B cell (primary cell): Measurements from ENCODE around the gene NR1D1. TPM values are rescaled to one million over a fixed set of nuclear protein-coding genes. Genes with fewer than 3 reads are reported as not detected.

Source experiments
- ATAC-seq: fragments of 200-7000 bp; cut with Tn5 transposase; one replicate; pipeline ENCODE4 v1.10.0; 2021; ENCODE audit warnings: low read depth, mild to moderate bottlenecking, moderate number of reproducible peaks, moderate library complexity
- CTCF ChIA-PET: fragments of 350-600 bp; sonication (Branson Sonifier 250); formaldehyde crosslinking; loops from one replicate; lab custom pipeline; 2021; ENCODE audit warnings: antibody characterized with exemption, inconsistent platforms; lab: Charles Lee
- POLR2A ChIA-PET: fragments of 350-600 bp; sonication (Branson Sonifier 250); formaldehyde crosslinking; loops from one replicate; lab custom pipeline; 2021; ENCODE audit warnings: antibody characterized with exemption; lab: Charles Lee
- DNase-seq: peaks from one replicate; pipeline ENCODE4 v3.0.0; 2013
- H2AFZ ChIP-seq: 2 replicates; pipeline ENCODE4 v1.6.1; 2012; ENCODE audit warnings: mild to moderate bottlenecking, low read depth, low read length; ENCODE audit not compliant: insufficient read depth, poor library complexity, severe bottlenecking
- H3K27ac ChIP-seq, 2 donors: 1 replicate in 1 of 2; 2 replicates in 1 of 2; pipeline ENCODE4 v1.5.1; 2012 to 2013; ENCODE audit warnings: low read length in 2 of 2, mild to moderate bottlenecking in 2 of 2, moderate library complexity in 1 of 2
- H3K27me3 ChIP-seq, 4 experiments: fragments of 200-600 bp in 1 of 4; sonication (generic) in 1 of 4; replicated peaks in 1 of 4; 1 replicate in 2 of 4; 2 replicates in 2 of 4; pipeline versions ENCODE4 v1.6.1 to v1.7.0; 2013 to 2016; ENCODE audit warnings: low read length in 3 of 4, mild to moderate bottlenecking in 2 of 4, mixed read lengths in 1 of 4, moderate library complexity in 1 of 4; ENCODE audit not compliant: insufficient read depth in 4 of 4, control insufficient read depth in 3 of 4; ENCODE audit errors: control extremely low read depth in 1 of 4
- H3K36me3 ChIP-seq, 2 experiments: replicated peaks in 1 of 2; 1 replicate in 1 of 2; 2 replicates in 1 of 2; pipeline versions ENCODE4 v1.6.1 to v1.7.1; 2013; ENCODE audit warnings: low read length in 1 of 2; ENCODE audit not compliant: insufficient read depth in 2 of 2, control insufficient read depth in 1 of 2; ENCODE audit errors: control extremely low read depth in 1 of 2, extremely low read depth in 1 of 2
- H3K4me1 ChIP-seq, 2 donors: fragments of 200-600 bp in 1 of 2; sonication (generic) in 1 of 2; 1 replicate in 1 of 2; 2 replicates in 1 of 2; pipeline versions ENCODE4 v1.5.1 to v1.6.1; 2013 to 2017; ENCODE audit warnings: low read length in 2 of 2; ENCODE audit not compliant: control insufficient read depth in 2 of 2, insufficient read depth in 2 of 2
- H3K4me2 ChIP-seq: replicated peaks from 2 replicates; pipeline ENCODE3; 2012; ENCODE audit warnings: mild to moderate bottlenecking, low read depth, low read length; ENCODE audit not compliant: poor library complexity, severe bottlenecking
- H3K4me3 ChIP-seq, 5 experiments: fragments of 200-600 bp in 1 of 5; sonication (generic) in 1 of 5; 1 replicate in 3 of 5; 2 replicates in 2 of 5; pipeline versions ENCODE4 v1.5.1 to v1.7.0; 2011 to 2016; ENCODE audit warnings: low read length in 4 of 5, mild to moderate bottlenecking in 4 of 5, low read depth in 2 of 5, control low read depth in 1 of 5, moderate library complexity in 1 of 5; ENCODE audit not compliant: insufficient read depth in 1 of 5; ENCODE audit errors: control extremely low read depth in 1 of 5, extremely low read depth in 1 of 5
- H3K79me2 ChIP-seq: fragments of 200-600 bp; sonication (generic); one replicate; pipeline ENCODE4 v1.6.0; 2016; ENCODE audit warnings: low read length; ENCODE audit not compliant: control insufficient read depth, insufficient read depth
- H3K9ac ChIP-seq: fragments of 200-600 bp; sonication (generic); 2 replicates; pipeline ENCODE4 v1.6.1; 2017; ENCODE audit warnings: mild to moderate bottlenecking, low read length, moderate library complexity
- H3K9me3 ChIP-seq, 3 donors: one replicate each; pipeline versions ENCODE4 v1.6.1 to v1.7.1; 2013; ENCODE audit warnings: low read length in 2 of 3; ENCODE audit not compliant: control insufficient read depth in 2 of 3, insufficient read depth in 1 of 3; ENCODE audit errors: control extremely low read depth in 1 of 3
- H4K20me1 ChIP-seq: 2 replicates; pipeline ENCODE4 v1.6.0; 2012; ENCODE audit warnings: mild to moderate bottlenecking, low read length; ENCODE audit not compliant: insufficient read depth, control insufficient read depth, poor library complexity, severe bottlenecking
- H3K27ac Mint-ChIP-seq: one replicate; pipeline ENCODE4 v1.8.0; 2021; ENCODE audit warnings: mixed read lengths
- H3K27me3 Mint-ChIP-seq: one replicate; pipeline ENCODE4 v1.8.0; 2021; ENCODE audit warnings: mixed read lengths
- H3K4me1 Mint-ChIP-seq: one replicate; pipeline ENCODE4 v1.8.0; 2021; ENCODE audit warnings: mixed read lengths
- H3K4me3 Mint-ChIP-seq: one replicate; pipeline ENCODE4 v1.8.0; 2021; ENCODE audit warnings: mixed read lengths
- H3K9me3 Mint-ChIP-seq: one replicate; pipeline ENCODE4 v1.8.0; 2022; ENCODE audit warnings: mixed read lengths; ENCODE audit not compliant: insufficient read depth
- CTCF ChIP-seq: fragments of 200-600 bp; IDR thresholded peaks from one replicate; pipeline ENCODE4 v1.8.0; 2022; ENCODE audit warnings: antibody characterized with exemption, mild to moderate bottlenecking
- EZH2 ChIP-seq: IDR thresholded peaks from 2 replicates; pipeline ENCODE4 v1.6.1; 2012; ENCODE audit warnings: borderline replicate concordance, low read depth, mild to moderate bottlenecking, moderate library complexity, low read length; ENCODE audit not compliant: insufficient read depth, poor library complexity, severe bottlenecking
- WGBS: methylation state at CpG from one replicate; pipeline ENCODE4 v1.1.5; 2013; ENCODE audit warnings: missing lambda C conversion rate; ENCODE audit not compliant: insufficient coverage; 5-methylcytosine and 5-hydroxymethylcytosine counted together
- intact Hi-C: fragments of 100-400 bp; cut with micrococcal nuclease; formaldehyde crosslinking; loops from one replicate; pipeline ENCODE4 v1.10.0; 2022
- polyA plus RNA-seq: library from polyadenylated mRNA; depleted of rRNA; stranded (reverse); fragments of >200 nt; gene quantifications from 2 replicates; pipeline ENCODE4 v1.2.3, GENCODE V29; 2012
- total RNA-seq, 2 donors: library from RNA; stranded (reverse); fragments of 120-200 nt in 1 of 2; gene quantifications; 1 replicate in 1 of 2; 2 replicates in 1 of 2; pipeline versions ENCODE4 v1.2.3 to v1.2.4, GENCODE V29; 2013 to 2022

NR1D1 gene
- total and polyA plus RNA-seq, 2 donors (not counting 1 experiment from before 2014, with no cell fraction given), result 6.7 to 7.7 TPM

DNA sequence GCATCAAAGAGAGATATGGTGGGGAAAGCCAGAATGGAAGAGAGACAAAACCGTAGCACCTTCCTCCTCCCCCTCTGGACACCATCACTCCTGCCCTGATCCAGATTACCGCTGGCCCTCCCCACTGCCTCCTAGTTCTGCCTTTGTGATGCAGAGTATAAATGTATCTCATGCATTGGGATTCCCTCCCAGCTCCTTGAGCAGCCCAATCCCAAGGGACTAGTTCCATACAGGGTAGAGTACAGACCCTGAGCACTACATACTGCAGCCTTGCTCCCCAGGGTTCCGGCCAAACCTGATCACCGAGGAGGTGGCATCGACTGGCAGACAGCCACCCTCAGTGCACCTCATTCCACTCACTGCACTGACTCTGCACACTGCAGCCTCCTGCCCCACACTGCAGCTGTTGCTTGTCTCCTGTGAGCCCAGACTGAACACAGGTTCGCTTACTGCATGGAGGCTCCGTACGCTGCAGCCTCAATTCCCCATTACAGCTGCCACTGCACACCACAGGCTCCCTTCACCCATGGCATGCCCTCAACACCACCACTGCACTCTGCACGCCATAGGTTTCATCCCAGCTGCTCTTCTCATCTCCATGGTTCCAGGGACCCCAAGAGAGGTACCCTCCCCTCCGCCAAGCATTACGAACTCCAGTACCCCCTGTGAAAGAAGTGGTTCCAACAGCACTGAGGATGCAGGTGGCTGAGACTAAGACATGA is 39.3 kb downstream of the NR1D1 start:
- H3K4me3 ChIP-seq, result no peak overlapping the region
- H4K20me1 ChIP-seq, result peaks cover 15% of the 10 kb centered on the region
- ATAC-seq (no peak), DNase-seq (no peak)
- peaks cover 43% of the 10 kb centered on the region for H3K79me2 ChIP-seq
- H3K27me3 Mint-ChIP-seq, result peaks cover 8% of the 10 kb centered on the region
- H3K27me3 ChIP-seq, result peaks cover 0 to 14% (median 3%) of the 10 kb centered on the region in 4 experiments
- H2AFZ ChIP-seq, result no peak overlapping the region
- no peaks in the 10 kb centered on the region for H3K9me3 Mint-ChIP-seq
- CTCF ChIA-PET, result interaction anchor here (1.6 to 11.1 kb wide), 5 partner anchors 14 to 108 kb away, joined by 4 to 119 read pairs (median 46); no protein-coding TSS in a partner anchor
- H3K4me1 Mint-ChIP-seq, result peaks cover 31% of the 10 kb centered on the region
- TF ChIP-seq EZH2 (no peak), CTCF (no peak)
- peaks cover 17 to 23% of the 10 kb centered on the region in 2 donors for H3K4me1 ChIP-seq
- H3K27ac Mint-ChIP-seq, result peak overlapping the region; percentile 73
- H3K4me3 Mint-ChIP-seq, result peak overlapping the region; percentile 91
- H3K4me2 ChIP-seq, result no peak overlapping the region
- no peaks in the 10 kb centered on the region for H3K36me3 ChIP-seq
- POLR2A ChIA-PET, result interaction anchor here (0.6 to 1.0 kb wide), 2 partner anchors 32 to 79 kb away, joined by 3 to 5 read pairs; partner anchors contain the start of gene CASC3
- intact Hi-C loops, result no loop called here
- no peak overlapping the region for H3K9ac ChIP-seq
- no peaks in the 10 kb centered on the region for H3K9me3 ChIP-seq
- H3K27ac ChIP-seq, result no peak overlapping the region
- WGBS, result 94% methylated on average over 8 of the region's 11 CpGs
